WTC11 (cell line): Measurements from ENCODE around the gene CIB1.

Experiments used
- FOXP4 ChIP-seq: sonication (generic); formaldehyde crosslinking; IDR thresholded peaks from 2 replicates; pipeline ENCODE4 v1.8.0; 2022; ENCODE audit warnings: mild to moderate bottlenecking, missing genetic modification reagents
- JUN ChIP-seq: sonication (generic); formaldehyde crosslinking; IDR thresholded peaks from 2 replicates; pipeline ENCODE4 v1.8.0; 2023; ENCODE audit warnings: mild to moderate bottlenecking, missing genetic modification reagents
- TCF7 ChIP-seq: sonication (generic); formaldehyde crosslinking; IDR thresholded peaks from 2 replicates; pipeline ENCODE4 v1.8.0; 2022; ENCODE audit warnings: mild to moderate bottlenecking, low read depth, missing genetic modification reagents, moderate library complexity
- TF ChIP-seq, protein P1 (sequence below): fragments of 200-600 bp; IDR thresholded peaks from 2 replicates; pipeline ENCODE4 v1.8.0; 2022; ENCODE audit warnings: antibody characterized with exemption

- TF ChIP-seq, protein P1, sequence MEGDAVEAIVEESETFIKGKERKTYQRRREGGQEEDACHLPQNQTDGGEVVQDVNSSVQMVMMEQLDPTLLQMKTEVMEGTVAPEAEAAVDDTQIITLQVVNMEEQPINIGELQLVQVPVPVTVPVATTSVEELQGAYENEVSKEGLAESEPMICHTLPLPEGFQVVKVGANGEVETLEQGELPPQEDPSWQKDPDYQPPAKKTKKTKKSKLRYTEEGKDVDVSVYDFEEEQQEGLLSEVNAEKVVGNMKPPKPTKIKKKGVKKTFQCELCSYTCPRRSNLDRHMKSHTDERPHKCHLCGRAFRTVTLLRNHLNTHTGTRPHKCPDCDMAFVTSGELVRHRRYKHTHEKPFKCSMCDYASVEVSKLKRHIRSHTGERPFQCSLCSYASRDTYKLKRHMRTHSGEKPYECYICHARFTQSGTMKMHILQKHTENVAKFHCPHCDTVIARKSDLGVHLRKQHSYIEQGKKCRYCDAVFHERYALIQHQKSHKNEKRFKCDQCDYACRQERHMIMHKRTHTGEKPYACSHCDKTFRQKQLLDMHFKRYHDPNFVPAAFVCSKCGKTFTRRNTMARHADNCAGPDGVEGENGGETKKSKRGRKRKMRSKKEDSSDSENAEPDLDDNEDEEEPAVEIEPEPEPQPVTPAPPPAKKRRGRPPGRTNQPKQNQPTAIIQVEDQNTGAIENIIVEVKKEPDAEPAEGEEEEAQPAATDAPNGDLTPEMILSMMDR, result no peak
- TF ChIP-seq JUN (CRISPR knock-in tag) (no peak), TCF7 (CRISPR knock-in tag) (no peak), FOXP4 (CRISPR knock-in tag) (no peak)
Observed at GRCh38 chr15:90203922-90204321, 29.8 kb downstream of the CIB1 start.
